Osteoblast (primary cell): ENCODE data around the gene TNN. TPM values are rescaled to one million over a fixed set of nuclear protein-coding genes. Genes with fewer than 3 reads are reported as not detected.

ENCODE experiments used
- DNase-seq: peaks from one replicate; pipeline ENCODE4 v3.0.0; 2011; ENCODE audit warnings: low spot score, mixed read lengths; ENCODE audit not compliant: insufficient read length; ENCODE audit errors: missing footprints
- H2AFZ ChIP-seq: 2 replicates; pipeline ENCODE4 v1.6.0; 2011; ENCODE audit warnings: mild to moderate bottlenecking, low read length
- H3K27ac ChIP-seq: 2 replicates; pipeline ENCODE4 v1.5.1; 2011; ENCODE audit warnings: mild to moderate bottlenecking, low read depth, low read length, moderate library complexity
- H3K27me3 ChIP-seq: 2 replicates; pipeline ENCODE4 v1.6.0; 2012; ENCODE audit warnings: mild to moderate bottlenecking, control low read depth, inconsistent platforms, low read length, moderate library complexity; ENCODE audit not compliant: insufficient read depth
- H3K36me3 ChIP-seq: 2 replicates; pipeline ENCODE4 v1.5.1; 2011; ENCODE audit warnings: mild to moderate bottlenecking, low read length, control low read depth, moderate library complexity; ENCODE audit not compliant: insufficient read depth
- H3K4me1 ChIP-seq: 2 replicates; pipeline ENCODE4 v1.5.1; 2011; ENCODE audit warnings: mild to moderate bottlenecking, low read length, control low read depth, moderate library complexity; ENCODE audit not compliant: insufficient read depth
- H3K4me2 ChIP-seq: 2 replicates; pipeline ENCODE4 v1.6.0; 2011; ENCODE audit warnings: mild to moderate bottlenecking, low read length; ENCODE audit not compliant: insufficient read depth
- H3K4me3 ChIP-seq: fragments of 200-600 bp; sonication (generic); 3 replicates; pipeline ENCODE4 v1.5.1; 2012; ENCODE audit warnings: mild to moderate bottlenecking, low read length, inconsistent platforms; ENCODE audit not compliant: insufficient read depth
- H3K79me2 ChIP-seq: 2 replicates; pipeline ENCODE4 v1.6.0; 2012; ENCODE audit warnings: mild to moderate bottlenecking, low read length, control low read depth, inconsistent platforms; ENCODE audit not compliant: insufficient read depth
- H3K9me3 ChIP-seq: 2 replicates; pipeline ENCODE4 v1.5.1; 2011; ENCODE audit warnings: low read depth, low read length, control low read depth
- H4K20me1 ChIP-seq: 2 replicates; pipeline ENCODE4 v1.6.0; 2012; ENCODE audit warnings: mild to moderate bottlenecking, low read length, control low read depth; ENCODE audit not compliant: insufficient read depth
- small RNA-seq: library from RNA; depleted of rRNA; stranded (forward); fragments of <200 nt; gene quantifications from one replicate; pipeline ENCODE3, GENCODE V24; 2012
- total RNA-seq: library from RNA; depleted of rRNA; stranded (reverse); fragments of >200 nt; gene quantifications from 2 replicates; pipeline ENCODE4 v1.2.3, GENCODE V29; 2012
- TF ChIP-seq, protein P1 (sequence below): IDR thresholded peaks from 2 replicates; pipeline ENCODE4 v1.5.1; 2011; ENCODE audit warnings: mild to moderate bottlenecking, low read depth, low read length, moderate library complexity; ENCODE audit errors: extremely low read depth

TNN gene
- total RNA-seq, 1 donor = under 0.01 TPM

DNA sequence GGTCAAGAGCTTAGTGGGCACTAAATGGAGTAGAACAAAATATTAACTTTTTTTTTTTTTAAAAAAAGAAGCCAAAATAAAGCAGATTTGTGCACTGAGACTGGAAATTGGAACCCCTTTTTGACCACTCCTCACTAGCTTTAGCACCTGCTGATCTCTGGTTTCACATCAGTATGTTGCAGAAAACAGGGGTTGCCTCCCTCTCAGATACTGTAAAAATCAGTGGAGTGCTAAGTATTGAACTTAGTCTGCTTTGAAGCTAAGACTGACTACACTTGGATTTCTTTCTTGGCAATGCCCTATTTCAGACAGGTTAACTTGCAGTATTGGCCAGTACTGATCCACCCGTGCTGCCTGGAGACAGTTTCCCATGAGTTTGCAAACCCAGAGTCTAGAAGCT is 127.6 kb downstream of the TNN start:
- H3K4me1 ChIP-seq = peaks cover 5% of the 10 kb centered on the region
- no peak overlapping the region for H2AFZ ChIP-seq
- H3K9me3 ChIP-seq = no peaks in the 10 kb centered on the region
- peaks cover 9% of the 10 kb centered on the region for H3K27me3 ChIP-seq
- no peak overlapping the region for H3K4me2 ChIP-seq
- H4K20me1 ChIP-seq = no peaks in the 10 kb centered on the region
- no peak overlapping the region for H3K4me3 ChIP-seq
- TF ChIP-seq, protein P1, sequence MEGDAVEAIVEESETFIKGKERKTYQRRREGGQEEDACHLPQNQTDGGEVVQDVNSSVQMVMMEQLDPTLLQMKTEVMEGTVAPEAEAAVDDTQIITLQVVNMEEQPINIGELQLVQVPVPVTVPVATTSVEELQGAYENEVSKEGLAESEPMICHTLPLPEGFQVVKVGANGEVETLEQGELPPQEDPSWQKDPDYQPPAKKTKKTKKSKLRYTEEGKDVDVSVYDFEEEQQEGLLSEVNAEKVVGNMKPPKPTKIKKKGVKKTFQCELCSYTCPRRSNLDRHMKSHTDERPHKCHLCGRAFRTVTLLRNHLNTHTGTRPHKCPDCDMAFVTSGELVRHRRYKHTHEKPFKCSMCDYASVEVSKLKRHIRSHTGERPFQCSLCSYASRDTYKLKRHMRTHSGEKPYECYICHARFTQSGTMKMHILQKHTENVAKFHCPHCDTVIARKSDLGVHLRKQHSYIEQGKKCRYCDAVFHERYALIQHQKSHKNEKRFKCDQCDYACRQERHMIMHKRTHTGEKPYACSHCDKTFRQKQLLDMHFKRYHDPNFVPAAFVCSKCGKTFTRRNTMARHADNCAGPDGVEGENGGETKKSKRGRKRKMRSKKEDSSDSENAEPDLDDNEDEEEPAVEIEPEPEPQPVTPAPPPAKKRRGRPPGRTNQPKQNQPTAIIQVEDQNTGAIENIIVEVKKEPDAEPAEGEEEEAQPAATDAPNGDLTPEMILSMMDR = no peak
- no peaks in the 10 kb centered on the region for H3K36me3 ChIP-seq
- no peaks in the 10 kb centered on the region for H3K79me2 ChIP-seq
- no peak overlapping the region for H3K27ac ChIP-seq
- no peak for DNase-seq

DNA sequence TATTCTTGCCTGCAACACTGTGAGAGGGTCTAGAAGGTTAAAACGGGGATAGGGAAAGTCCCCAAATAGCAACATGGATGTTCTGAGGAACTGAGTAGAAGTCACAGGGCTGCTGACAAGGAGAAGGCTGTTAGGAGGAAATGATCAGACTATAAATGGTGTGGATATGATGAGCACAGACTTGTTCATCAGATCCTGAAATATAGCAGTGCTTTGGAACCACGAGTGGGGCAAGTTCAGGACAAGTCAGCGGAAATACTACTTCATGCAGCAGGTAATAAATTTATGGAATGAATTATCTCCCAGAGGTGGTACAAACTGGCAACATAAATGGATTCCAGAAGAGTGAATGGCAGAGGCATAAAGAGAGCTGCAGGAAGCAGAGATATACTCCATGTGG is 128.2 kb downstream of the TNN start:
- H3K27ac ChIP-seq = no peak overlapping the region
- H3K4me3 ChIP-seq = no peak overlapping the region
- no peaks in the 10 kb centered on the region for H3K9me3 ChIP-seq
- TF ChIP-seq, protein P1 = no peak
- H2AFZ ChIP-seq = no peak overlapping the region
- H3K4me2 ChIP-seq = no peak overlapping the region
- H3K27me3 ChIP-seq = peaks cover 9% of the 10 kb centered on the region
- H4K20me1 ChIP-seq = no peaks in the 10 kb centered on the region
- DNase-seq = no peak
- H3K36me3 ChIP-seq = no peaks in the 10 kb centered on the region
- H3K4me1 ChIP-seq = peaks cover 5% of the 10 kb centered on the region
- H3K79me2 ChIP-seq = no peaks in the 10 kb centered on the region

DNA sequence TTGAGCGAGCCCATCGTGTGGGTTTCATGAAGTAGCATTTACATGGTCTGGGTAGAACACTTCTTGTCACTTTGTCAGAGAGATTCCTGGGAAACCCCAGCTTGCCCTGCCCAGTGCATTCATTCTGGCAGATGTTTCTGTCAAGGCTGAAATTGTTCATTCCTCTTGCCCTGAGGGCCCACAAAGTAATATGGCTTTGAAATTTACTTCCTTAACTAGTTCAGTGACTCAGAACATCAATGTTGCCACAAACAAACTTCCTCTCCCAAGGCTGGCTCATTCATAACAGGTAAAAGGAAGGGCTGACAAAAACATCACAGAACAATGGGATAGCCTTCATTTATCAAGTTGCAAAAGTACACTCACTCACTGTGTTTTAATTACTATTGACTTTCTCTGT is 129.9 kb downstream of the TNN start:
- H3K4me1 ChIP-seq = peaks cover 5% of the 10 kb centered on the region
- H2AFZ ChIP-seq = no peak overlapping the region
- H3K4me2 ChIP-seq = no peak overlapping the region
- H3K9me3 ChIP-seq = no peaks in the 10 kb centered on the region
- H4K20me1 ChIP-seq = no peaks in the 10 kb centered on the region
- no peaks in the 10 kb centered on the region for H3K27me3 ChIP-seq
- H3K27ac ChIP-seq = no peak overlapping the region
- no peak overlapping the region for H3K4me3 ChIP-seq
- TF ChIP-seq, protein P1 = no peak
- H3K79me2 ChIP-seq = no peaks in the 10 kb centered on the region
- DNase-seq = no peak
- no peaks in the 10 kb centered on the region for H3K36me3 ChIP-seq

Small RNA genes within 50 kb of the gene (small RNA-seq; reads per million reads assigned to genes)
- not detected for gene RF00019

Other genes starting within 250 kb of the TNN start
- gene CACYBP, start 67.9 kb upstream of the TNN start, total RNA-seq = 71.7 and 150 TPM in 2 replicates
- 17.1 and 17.7 TPM in 2 replicates for gene MRPS14, start 44.4 kb upstream of the TNN start, total RNA-seq
- gene KIAA0040, start 124.9 kb downstream of the TNN start, total RNA-seq = 0.59 and 1.1 TPM in 2 replicates